Measurements from ENCODE around the gene NDUFS8.

- TF ChIP-seq POLR2A (IDR thresholded peaks at IDR 0.05): peak in 1 of 4 donors; percentile 5
- no peak for TF ChIP-seq CTCF (IDR thresholded peaks at IDR 0.05)
- no peak for TF ChIP-seq EP300 (IDR thresholded peaks at IDR 0.05)
These were observed 23.7 kb downstream of the NDUFS8 start for GRCh38 chr11:68053981-68054812.
